Caco-2 (cell line): Measurements from ENCODE around the gene CCDC160. TPM values are rescaled to one million over a fixed set of nuclear protein-coding genes. Genes with fewer than 3 reads are reported as not detected.

Experiments used
- total RNA-seq: library from RNA; stranded (reverse); gene quantifications from 2 replicates; pipeline ENCODE4 v1.2.3, GENCODE V29; 2022

Gene CCDC160
- total RNA-seq, 1 experiment from 2014 or later = 0.16 TPM

Other genes starting within 250 kb of the CCDC160 start
- gene PHF6, start 136.1 kb downstream of the CCDC160 start, total RNA-seq = 21.2 and 22.3 TPM in 2 replicates
- gene HPRT1, start 223.0 kb downstream of the CCDC160 start, total RNA-seq = 48.0 and 50.2 TPM in 2 replicates